HFFc6 (cell line): ENCODE measurements around the gene ERBB4. TPM values are rescaled to one million over a fixed set of nuclear protein-coding genes. Genes with fewer than 3 reads are reported as not detected.

ENCODE experiments used
- DNase-seq: peaks from one replicate; pipeline ENCODE4 v3.0.0-alpha.2; 2018
- H3K27ac Mint-ChIP-seq: 2 replicates; pipeline ENCODE4 v1.8.0; 2020; ENCODE audit warnings: mild to moderate bottlenecking, mixed read lengths
- H3K27me3 Mint-ChIP-seq: 2 replicates; pipeline ENCODE4 v1.8.0; 2021; ENCODE audit warnings: mild to moderate bottlenecking, moderate library complexity, mixed read lengths; ENCODE audit not compliant: insufficient read depth
- H3K36me3 Mint-ChIP-seq: 2 replicates; pipeline ENCODE4 v1.8.0; 2021; ENCODE audit warnings: low read depth, mixed read lengths
- H3K4me1 Mint-ChIP-seq: 2 replicates; pipeline ENCODE4 v1.8.0; 2020; ENCODE audit warnings: low read depth, mixed read lengths
- H3K4me3 Mint-ChIP-seq: 2 replicates; pipeline ENCODE4 v1.8.0; 2020; ENCODE audit warnings: mild to moderate bottlenecking, moderate library complexity, mixed read lengths
- H3K9me3 Mint-ChIP-seq: 2 replicates; pipeline ENCODE4 v1.8.0; 2020; ENCODE audit warnings: mild to moderate bottlenecking, mixed read lengths
- total RNA-seq, 6 experiments: library from RNA; stranded (reverse); fragmentation: NEBNext Ultra II Directional; extraction: Animal tissue kit (Norgen Biotek cat#: 25700); gene quantifications; 2 replicates in 1 of 6; 3 replicates in 5 of 6; pipeline ENCODE4 v1.2.3, GENCODE V29; 2021
- TF ChIP-seq, protein P1 (sequence below): fragments of 200-600 bp; sonication (generic); IDR thresholded peaks from 2 replicates; pipeline ENCODE4 v1.5.0; 2021; ENCODE audit warnings: antibody characterized with exemption, mild to moderate bottlenecking

ERBB4 gene
- total RNA-seq, 6 experiments from 2014 or later: not detected

- Mint-ChIP-seq H3K27ac (no peak overlapping the region), H3K36me3 (no peaks in the 10 kb centered on the region), H3K4me1 (no peaks in the 10 kb centered on the region), H3K4me3 (no peak overlapping the region), H3K27me3 (no peaks in the 10 kb centered on the region; the same call in 1 of the 2 replicates), H3K9me3 (peaks cover 22% of the 10 kb centered on the region)
- TF ChIP-seq, protein P1, sequence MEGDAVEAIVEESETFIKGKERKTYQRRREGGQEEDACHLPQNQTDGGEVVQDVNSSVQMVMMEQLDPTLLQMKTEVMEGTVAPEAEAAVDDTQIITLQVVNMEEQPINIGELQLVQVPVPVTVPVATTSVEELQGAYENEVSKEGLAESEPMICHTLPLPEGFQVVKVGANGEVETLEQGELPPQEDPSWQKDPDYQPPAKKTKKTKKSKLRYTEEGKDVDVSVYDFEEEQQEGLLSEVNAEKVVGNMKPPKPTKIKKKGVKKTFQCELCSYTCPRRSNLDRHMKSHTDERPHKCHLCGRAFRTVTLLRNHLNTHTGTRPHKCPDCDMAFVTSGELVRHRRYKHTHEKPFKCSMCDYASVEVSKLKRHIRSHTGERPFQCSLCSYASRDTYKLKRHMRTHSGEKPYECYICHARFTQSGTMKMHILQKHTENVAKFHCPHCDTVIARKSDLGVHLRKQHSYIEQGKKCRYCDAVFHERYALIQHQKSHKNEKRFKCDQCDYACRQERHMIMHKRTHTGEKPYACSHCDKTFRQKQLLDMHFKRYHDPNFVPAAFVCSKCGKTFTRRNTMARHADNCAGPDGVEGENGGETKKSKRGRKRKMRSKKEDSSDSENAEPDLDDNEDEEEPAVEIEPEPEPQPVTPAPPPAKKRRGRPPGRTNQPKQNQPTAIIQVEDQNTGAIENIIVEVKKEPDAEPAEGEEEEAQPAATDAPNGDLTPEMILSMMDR: no peak
- DNase-seq: no peak
Measured at GRCh38 chr2:211664321-211664720, 874.3 kb downstream of the ERBB4 start.

DNA sequence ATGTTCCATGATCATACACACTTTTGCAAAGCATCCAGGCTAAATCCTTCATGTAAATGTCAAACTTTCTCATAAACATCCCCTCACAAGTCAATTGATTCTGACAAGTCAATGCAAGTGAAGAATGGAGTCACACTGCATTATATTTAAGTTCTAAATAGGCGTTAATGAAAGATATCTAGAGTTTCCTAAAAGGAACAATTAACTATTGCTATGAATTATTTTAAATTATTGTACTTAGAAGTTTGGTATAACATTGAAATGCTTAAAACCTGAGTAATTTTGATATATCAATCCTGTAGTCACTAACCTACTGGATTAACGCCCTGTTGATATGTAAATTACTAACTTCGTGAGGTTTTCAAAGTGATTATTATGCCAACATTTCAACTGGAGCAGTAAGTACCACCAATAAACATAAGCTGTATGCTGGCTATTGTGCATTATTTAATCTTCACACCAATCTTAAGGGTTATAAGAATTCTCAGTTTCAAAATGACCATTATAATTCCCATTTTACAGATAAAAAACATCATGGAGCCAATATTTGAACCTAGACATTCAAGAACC, 884.3 kb downstream of the ERBB4 start:
- Mint-ChIP-seq H3K27me3 (no peaks in the 10 kb centered on the region), H3K36me3 (no peaks in the 10 kb centered on the region)

GRCh38 chr2:211652327-211652726, 886.3 kb downstream of the ERBB4 start:
- no peak for DNase-seq
- TF ChIP-seq, protein P1: no peak

More for the DNA sequence above, 884.3 kb downstream of the ERBB4 start:
- no peak for DNase-seq
- Mint-ChIP-seq H3K9me3 (peaks cover 21% of the 10 kb centered on the region), H3K4me1 (no peaks in the 10 kb centered on the region), H3K4me3 (no peak overlapping the region), H3K27ac (no peak overlapping the region)
- TF ChIP-seq, protein P1: no peak

GRCh38 chr2:211649331-211649730, 889.3 kb downstream of the ERBB4 start:
- DNase-seq: no peak
- Mint-ChIP-seq H3K36me3 (no peaks in the 10 kb centered on the region), H3K4me1 (no peaks in the 10 kb centered on the region), H3K27me3 (no peaks in the 10 kb centered on the region), H3K9me3 (peaks cover 33% of the 10 kb centered on the region), H3K4me3 (no peak overlapping the region), H3K27ac (no peak overlapping the region)
- TF ChIP-seq, protein P1: no peak

More at GRCh38 chr2:211652327-211652726, 886.3 kb downstream of the ERBB4 start:
- Mint-ChIP-seq H3K9me3 (peaks cover 30% of the 10 kb centered on the region), H3K27ac (no peak overlapping the region), H3K4me1 (no peaks in the 10 kb centered on the region), H3K36me3 (no peaks in the 10 kb centered on the region), H3K4me3 (no peak overlapping the region), H3K27me3 (no peaks in the 10 kb centered on the region)

DNA sequence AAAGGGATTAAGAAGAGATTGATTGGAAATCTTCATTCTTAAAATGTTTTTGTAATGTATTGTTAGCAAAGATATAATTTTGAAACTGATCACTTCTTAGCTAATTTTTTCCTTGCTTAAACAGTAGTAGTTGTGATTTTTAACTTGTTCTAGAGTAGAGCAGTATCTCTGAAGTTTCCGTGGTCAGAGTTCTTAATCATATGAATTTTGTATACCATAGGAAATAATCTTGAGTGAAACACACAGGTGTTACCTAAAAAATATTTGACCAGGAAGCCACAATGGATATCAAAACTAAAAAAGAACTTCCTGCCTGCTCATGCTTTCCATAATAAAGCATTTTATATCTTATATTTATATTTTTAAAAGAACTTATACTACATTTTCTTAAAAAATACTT, 907.1 kb downstream of the ERBB4 start:
- Mint-ChIP-seq H3K4me1 (no peaks in the 10 kb centered on the region), H3K4me3 (no peak overlapping the region), H3K9me3 (peaks cover 25% of the 10 kb centered on the region), H3K27me3 (no peaks in the 10 kb centered on the region), H3K27ac (no peak overlapping the region), H3K36me3 (0 out of 2 replicates have a peak, but pooled peaks cover 4% of the 10 kb centered on the region)
- DNase-seq: no peak
- TF ChIP-seq, protein P1: no peak
